Nephron progenitor cell (in vitro differentiated cells): ENCODE measurements around the gene DDTL.
A peak's percentile ranks its signal among the peaks of the same experiment; 100 is the strongest.
"Not testable (repeated sequence)": the region's sequence is repeated elsewhere in the genome, so short reads cannot be mapped to it uniquely, and the experiment has no call there.

Experiments used
- DNase-seq: peaks from one replicate; pipeline ENCODE4 v3.0.0; 2021
- H3K27ac Mint-ChIP-seq: 2 replicates; pipeline ENCODE4 v1.8.0; 2021; ENCODE audit warnings: mild to moderate bottlenecking, moderate library complexity, mixed read lengths
- H3K27me3 Mint-ChIP-seq: 2 replicates; pipeline ENCODE4 v1.8.0; 2021; ENCODE audit warnings: mild to moderate bottlenecking, low read depth, mixed read lengths; ENCODE audit not compliant: poor library complexity
- H3K36me3 Mint-ChIP-seq: 2 replicates; pipeline ENCODE4 v1.8.0; 2021; ENCODE audit warnings: low read depth, mixed read lengths
- H3K4me1 Mint-ChIP-seq: 2 replicates; pipeline ENCODE4 v1.8.0; 2021; ENCODE audit warnings: mixed read lengths
- H3K4me3 Mint-ChIP-seq: 2 replicates; pipeline ENCODE4 v1.8.0; 2021; ENCODE audit warnings: mild to moderate bottlenecking, moderate library complexity, mixed read lengths
- H3K9me3 Mint-ChIP-seq: 2 replicates; pipeline ENCODE4 v1.8.0; 2021; ENCODE audit warnings: mild to moderate bottlenecking, moderate library complexity, mixed read lengths
- TF ChIP-seq, protein P1 (sequence below): fragments of 200-600 bp; sonication (generic); IDR thresholded peaks from 2 replicates; pipeline ENCODE4 v1.5.0; 2021; ENCODE audit warnings: antibody characterized with exemption

The DDTL gene

DNA sequence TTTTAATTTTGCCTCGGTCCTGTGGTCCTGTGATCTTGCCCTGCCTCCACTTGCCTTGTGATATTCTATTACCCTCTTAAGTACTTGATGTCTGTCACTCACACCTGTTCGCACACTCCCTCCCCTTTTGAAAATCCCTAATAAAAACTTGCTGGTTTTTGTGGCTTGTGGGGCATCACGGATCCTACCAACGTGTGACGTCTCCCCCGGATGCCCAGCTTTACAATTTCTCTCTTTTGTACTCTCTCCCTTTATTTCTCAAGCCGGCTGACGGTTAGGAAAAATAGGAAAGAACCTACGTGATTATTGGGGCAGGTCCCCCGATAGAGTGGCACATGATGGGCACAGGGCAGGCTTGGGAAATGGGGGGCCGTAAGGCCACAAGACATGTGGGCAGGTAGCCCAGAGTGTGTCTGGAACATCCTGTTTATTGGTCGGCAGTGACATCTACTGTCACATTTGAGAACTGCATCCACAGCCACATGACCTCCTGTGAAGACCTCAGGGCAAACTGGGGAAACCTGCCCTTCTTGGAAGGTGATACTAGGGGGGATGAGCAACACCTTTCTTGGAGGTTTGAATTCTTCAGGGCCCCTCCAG, 10.3 kb upstream of the DDTL start:
- peak overlapping the region; percentile 59 for H3K4me3 Mint-ChIP-seq
- not testable (repeated sequence) for H3K4me1 Mint-ChIP-seq, H3K27ac Mint-ChIP-seq, H3K36me3 Mint-ChIP-seq, H3K9me3 Mint-ChIP-seq, H3K27me3 Mint-ChIP-seq
- TF ChIP-seq, protein P1, sequence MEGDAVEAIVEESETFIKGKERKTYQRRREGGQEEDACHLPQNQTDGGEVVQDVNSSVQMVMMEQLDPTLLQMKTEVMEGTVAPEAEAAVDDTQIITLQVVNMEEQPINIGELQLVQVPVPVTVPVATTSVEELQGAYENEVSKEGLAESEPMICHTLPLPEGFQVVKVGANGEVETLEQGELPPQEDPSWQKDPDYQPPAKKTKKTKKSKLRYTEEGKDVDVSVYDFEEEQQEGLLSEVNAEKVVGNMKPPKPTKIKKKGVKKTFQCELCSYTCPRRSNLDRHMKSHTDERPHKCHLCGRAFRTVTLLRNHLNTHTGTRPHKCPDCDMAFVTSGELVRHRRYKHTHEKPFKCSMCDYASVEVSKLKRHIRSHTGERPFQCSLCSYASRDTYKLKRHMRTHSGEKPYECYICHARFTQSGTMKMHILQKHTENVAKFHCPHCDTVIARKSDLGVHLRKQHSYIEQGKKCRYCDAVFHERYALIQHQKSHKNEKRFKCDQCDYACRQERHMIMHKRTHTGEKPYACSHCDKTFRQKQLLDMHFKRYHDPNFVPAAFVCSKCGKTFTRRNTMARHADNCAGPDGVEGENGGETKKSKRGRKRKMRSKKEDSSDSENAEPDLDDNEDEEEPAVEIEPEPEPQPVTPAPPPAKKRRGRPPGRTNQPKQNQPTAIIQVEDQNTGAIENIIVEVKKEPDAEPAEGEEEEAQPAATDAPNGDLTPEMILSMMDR, result peak; percentile 82
- peak; percentile 83 for DNase-seq

DNA sequence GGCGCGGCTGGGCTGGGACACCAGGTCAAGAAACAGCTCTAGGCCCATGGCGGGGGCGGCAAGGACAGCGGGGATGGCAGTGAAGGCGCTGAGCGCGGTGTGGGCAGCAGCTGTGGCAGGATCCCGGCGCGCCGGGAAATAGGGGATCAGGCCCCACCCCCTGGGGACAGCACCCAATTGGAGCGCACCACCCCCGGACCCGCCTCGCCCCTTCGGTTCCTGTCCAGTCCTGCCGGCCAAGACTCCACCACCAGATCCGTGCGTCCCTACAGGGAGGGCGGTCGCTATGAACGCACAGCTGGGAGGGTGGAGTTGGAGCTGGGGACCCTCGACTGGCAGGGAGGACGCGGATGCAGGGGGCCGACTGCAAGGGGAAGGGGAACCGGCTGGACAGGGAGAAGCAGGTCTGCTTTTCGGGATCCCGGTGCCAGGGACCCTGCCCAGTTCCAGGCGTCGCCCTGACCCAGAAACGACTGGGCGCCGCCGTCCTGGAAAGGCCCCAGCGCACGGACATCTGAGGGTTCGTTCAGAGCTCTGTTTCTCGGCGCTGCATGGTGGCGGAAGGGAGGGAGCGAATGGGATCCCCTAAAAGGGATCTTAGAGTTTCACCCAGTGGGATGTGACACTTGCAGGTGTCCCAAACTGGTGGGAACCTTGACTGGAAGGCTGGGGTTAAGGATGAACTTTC, 5.5 kb upstream of the DDTL start, which contains the start of gene GSTT2B:
Gene GSTT2B (minus strand): TSS at position 112 of the 688 bp plus-strand sequence. CDS start 64 bp downstream, at position 48.
- H3K27ac Mint-ChIP-seq, H3K36me3 Mint-ChIP-seq, H3K9me3 Mint-ChIP-seq, H3K4me3 Mint-ChIP-seq, DNase-seq, H3K27me3 Mint-ChIP-seq, H3K4me1 Mint-ChIP-seq: not testable (repeated sequence)

DNA sequence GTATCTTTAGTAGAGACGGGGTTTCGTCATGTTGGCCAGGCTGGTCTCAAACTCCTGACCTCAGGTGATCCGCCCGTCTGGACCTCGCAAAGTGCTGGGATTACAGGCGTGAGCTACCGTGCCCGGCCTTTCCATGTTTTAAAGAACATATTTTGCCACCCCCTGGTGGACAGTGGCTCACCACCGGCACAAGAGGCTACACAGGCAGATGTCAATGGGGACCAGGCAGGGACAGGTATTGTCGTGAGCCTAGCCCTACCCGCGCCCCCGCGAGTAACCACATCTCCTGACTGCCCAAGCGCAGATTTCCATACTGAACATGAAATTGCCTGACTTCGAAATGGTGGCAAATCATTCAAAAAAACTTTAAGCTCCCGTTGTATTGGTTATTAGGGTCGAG, 594 bp upstream of the DDTL start:
- not testable (repeated sequence) for H3K4me1 Mint-ChIP-seq

DNA sequence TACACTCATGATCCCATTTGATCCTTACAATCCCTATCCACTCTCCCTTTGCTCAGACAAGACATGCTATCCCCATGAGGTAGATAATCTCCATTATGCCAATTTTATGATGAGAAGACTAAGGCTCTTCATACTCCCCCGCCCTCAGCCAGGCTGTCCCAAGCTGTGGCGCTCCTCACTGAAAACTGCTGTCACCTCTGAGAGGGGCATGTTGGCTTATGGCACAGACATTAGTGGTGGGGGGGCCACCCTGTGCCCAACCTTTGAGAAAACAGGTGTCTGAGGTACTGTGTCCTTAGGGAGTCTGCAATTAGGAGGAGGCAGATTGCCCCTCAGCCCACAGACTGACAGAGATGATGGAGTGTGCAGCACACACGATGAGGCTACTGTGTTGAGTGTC, 2.4 kb downstream of the DDTL start:
- DNase-seq, result no peak
- TF ChIP-seq, protein P1, result no peak
- Mint-ChIP-seq H3K27me3 (no peaks in the 10 kb centered on the region), H3K4me3 (no peak overlapping the region), H3K27ac (no peak overlapping the region), H3K36me3 (peaks cover 31% of the 10 kb centered on the region), H3K4me1 (no peaks in the 10 kb centered on the region), H3K9me3 (peaks cover 5% of the 10 kb centered on the region)

More for the DNA sequence above, 594 bp upstream of the DDTL start:
- not testable (repeated sequence) for H3K4me3 Mint-ChIP-seq, DNase-seq, H3K27me3 Mint-ChIP-seq, H3K27ac Mint-ChIP-seq, H3K9me3 Mint-ChIP-seq
- H3K36me3 Mint-ChIP-seq, result peaks cover 20% of the 10 kb centered on the region

DNA sequence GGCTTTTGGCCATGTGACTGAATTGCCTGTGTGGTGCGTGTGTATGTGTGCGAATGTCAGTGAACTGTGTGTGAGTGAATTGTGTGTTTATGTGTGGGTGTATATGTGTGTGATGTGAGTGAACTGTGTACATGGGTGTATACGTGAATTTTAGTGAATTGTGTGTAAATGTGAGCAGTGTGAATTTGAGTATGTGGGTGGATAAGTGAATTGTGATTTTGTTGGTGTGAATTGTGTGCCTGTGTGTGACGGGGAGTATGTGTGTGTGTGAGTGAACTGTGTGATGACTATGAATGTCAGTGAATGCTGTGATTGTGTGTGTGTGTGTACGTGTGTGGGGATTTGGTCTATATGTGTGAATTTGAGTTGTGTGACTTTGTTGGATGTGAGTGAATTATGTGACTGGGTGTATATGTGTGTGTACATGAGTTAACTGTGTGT, 3.5 kb downstream of the DDTL start:
- Mint-ChIP-seq H3K9me3 (peaks cover 5% of the 10 kb centered on the region), H3K27ac (no peak overlapping the region), H3K4me1 (no peaks in the 10 kb centered on the region), H3K4me3 (no peak overlapping the region), H3K27me3 (no peaks in the 10 kb centered on the region), H3K36me3 (peaks cover 31% of the 10 kb centered on the region)
- TF ChIP-seq, protein P1, result no peak
- DNase-seq, result no peak

DNA sequence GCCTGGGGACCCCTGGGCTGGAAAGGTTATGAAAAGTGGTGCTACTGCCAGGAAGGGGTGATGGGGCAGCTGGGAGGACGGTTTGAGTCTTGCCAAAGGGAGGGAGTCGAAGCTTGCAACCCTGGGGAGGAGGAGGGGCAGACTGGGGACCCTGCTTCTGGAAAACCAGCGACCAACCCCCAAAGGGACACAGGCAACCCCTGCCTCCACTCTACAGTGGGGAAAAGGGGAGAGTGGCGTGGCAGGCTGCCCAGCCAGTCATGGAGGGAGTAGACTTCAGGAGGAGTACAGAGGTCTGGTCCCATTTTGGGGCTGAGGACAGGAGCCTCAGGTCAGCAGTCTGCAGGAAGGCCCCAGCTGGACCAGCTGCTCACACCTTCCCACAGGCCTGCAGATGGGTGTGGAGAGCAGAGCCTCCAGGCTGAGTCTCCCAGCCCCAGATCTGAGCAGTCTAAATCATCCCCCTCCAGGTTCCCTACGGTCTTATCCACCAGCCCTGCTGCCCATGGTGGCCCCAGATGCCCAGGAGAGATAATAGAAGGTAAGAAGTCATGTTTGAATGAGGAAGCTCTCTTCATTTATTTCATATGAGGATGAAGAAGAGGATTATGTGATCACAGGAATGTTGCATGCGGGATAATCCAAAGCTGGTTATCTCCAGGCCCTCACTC, 4.3 kb downstream of the DDTL start:
- Mint-ChIP-seq H3K36me3 (peaks cover 31% of the 10 kb centered on the region), H3K9me3 (peaks cover 5% of the 10 kb centered on the region), H3K27me3 (no peaks in the 10 kb centered on the region), H3K4me1 (no peaks in the 10 kb centered on the region), H3K4me3 (no peak overlapping the region), H3K27ac (no peak overlapping the region)
- no peak for DNase-seq
- TF ChIP-seq, protein P1, result no peak

DNA sequence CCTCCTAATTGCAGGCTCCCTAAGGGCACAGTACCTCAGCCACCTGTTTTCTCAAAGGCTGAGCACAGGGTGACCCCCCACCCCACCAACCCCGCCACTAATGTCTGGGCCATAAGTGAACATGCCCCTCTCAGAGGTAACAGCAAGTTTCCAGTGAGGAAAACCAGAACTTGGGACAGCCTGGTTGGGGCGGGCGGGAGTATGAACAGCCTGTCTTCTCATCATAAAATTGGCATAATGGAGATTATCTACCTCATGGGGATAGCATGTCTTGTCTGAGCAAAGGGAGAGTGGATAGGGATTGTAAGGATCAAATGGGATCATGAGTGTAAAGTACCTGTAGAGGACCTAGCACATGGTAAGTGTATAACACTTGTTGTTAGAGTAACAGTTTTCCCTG, 5.2 kb downstream of the DDTL start:
- DNase-seq, H3K27ac Mint-ChIP-seq, H3K27me3 Mint-ChIP-seq, H3K4me1 Mint-ChIP-seq, H3K9me3 Mint-ChIP-seq: not testable (repeated sequence)
- peak overlapping the region; percentile 67 for H3K4me3 Mint-ChIP-seq
- H3K36me3 Mint-ChIP-seq, result peaks cover 31% of the 10 kb centered on the region

DNA sequence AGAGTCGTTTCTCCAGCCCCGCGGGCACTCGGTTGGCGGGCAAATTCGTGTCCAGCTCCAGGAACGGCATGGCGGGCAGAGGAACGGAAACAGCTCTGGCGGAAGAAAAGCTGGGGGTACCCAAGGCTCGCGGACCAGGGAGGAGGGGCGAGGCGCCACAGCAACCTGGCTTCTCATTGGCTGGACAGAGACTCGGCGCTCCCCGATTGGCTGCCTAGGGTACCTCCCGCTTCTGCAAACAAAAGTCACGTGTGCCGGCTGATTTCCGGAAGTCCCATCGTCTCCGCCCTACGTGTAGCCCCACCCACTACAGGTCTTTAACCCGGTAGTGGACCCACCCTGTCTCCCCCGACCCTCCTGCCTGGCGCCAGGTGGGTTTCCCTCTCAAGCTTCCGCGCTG, 7.7 kb downstream of the DDTL start, which contains the start of gene DDT:
Gene DDT (minus strand): TSS at position 97 of the 400 bp plus-strand sequence. CDS start 27 bp downstream, at position 70.
- not testable (repeated sequence) for H3K27ac Mint-ChIP-seq, H3K9me3 Mint-ChIP-seq, H3K4me1 Mint-ChIP-seq, H3K4me3 Mint-ChIP-seq, H3K27me3 Mint-ChIP-seq, DNase-seq
- peaks cover 25% of the 10 kb centered on the region for H3K36me3 Mint-ChIP-seq

DNA sequence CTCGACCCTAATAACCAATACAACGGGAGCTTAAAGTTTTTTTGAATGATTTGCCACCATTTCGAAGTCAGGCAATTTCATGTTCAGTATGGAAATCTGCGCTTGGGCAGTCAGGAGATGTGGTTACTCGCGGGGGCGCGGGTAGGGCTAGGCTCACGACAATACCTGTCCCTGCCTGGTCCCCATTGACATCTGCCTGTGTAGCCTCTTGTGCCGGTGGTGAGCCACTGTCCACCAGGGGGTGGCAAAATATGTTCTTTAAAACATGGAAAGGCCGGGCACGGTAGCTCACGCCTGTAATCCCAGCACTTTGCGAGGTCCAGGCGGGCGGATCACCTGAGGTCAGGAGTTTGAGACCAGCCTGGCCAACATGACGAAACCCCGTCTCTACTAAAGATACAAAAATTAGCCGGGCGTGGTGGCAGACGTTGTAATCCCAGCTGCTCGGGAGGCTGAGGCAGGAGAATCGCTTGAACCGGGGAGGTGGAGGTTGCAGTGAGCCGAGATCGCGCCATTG, 8.2 kb downstream of the DDTL start:
- H3K4me1 Mint-ChIP-seq, H3K27ac Mint-ChIP-seq, H3K4me3 Mint-ChIP-seq, DNase-seq, H3K27me3 Mint-ChIP-seq, H3K9me3 Mint-ChIP-seq: not testable (repeated sequence)
- peaks cover 20% of the 10 kb centered on the region for H3K36me3 Mint-ChIP-seq

DNA sequence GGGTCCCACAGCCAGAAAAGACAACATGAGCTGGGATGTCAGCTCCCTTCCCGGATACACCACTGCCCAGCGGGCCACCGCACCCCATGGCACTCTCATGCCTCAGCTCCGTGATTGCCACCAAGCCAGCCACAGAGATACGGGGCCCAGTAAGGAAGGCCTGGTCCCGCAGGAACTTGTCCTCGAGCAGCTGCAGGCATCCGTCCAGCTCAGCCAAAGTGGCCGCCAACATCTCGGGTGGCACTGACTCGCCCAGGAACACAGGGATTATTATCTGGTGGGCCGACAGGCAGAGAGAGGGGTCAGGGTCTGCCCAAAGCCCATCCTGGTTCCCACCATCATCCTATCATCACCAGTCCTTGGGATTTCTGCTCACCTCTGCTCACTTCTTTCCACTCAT, 10.6 kb downstream of the DDTL start:
- not testable (repeated sequence) for H3K4me3 Mint-ChIP-seq, H3K36me3 Mint-ChIP-seq, DNase-seq, H3K4me1 Mint-ChIP-seq, H3K27me3 Mint-ChIP-seq, H3K9me3 Mint-ChIP-seq, H3K27ac Mint-ChIP-seq
